Myocyte (in vitro differentiated cells): Measurements from ENCODE around the gene ADGRD1. TPM values are rescaled to one million over a fixed set of nuclear protein-coding genes. Genes with fewer than 3 reads are reported as not detected.
"Not testable (repeated sequence)": the region's sequence is repeated elsewhere in the genome, so short reads cannot be mapped to it uniquely, and the experiment has no call there.

Experiments
- DNase-seq: peaks from one replicate; pipeline ENCODE4 v3.0.0-alpha.2; 2012; ENCODE audit warnings: low read depth
- total RNA-seq: library from RNA; depleted of rRNA; stranded (reverse); fragments of >200 nt; gene quantifications from 2 replicates; pipeline ENCODE4 v1.2.3, GENCODE V29; 2014

ADGRD1 gene
- total RNA-seq, 1 donor from 2014 or later: 0.32 TPM

- no peak for DNase-seq
These were observed 160.0 kb downstream of the ADGRD1 start for GRCh38 chr12:131113568-131114270.

DNA sequence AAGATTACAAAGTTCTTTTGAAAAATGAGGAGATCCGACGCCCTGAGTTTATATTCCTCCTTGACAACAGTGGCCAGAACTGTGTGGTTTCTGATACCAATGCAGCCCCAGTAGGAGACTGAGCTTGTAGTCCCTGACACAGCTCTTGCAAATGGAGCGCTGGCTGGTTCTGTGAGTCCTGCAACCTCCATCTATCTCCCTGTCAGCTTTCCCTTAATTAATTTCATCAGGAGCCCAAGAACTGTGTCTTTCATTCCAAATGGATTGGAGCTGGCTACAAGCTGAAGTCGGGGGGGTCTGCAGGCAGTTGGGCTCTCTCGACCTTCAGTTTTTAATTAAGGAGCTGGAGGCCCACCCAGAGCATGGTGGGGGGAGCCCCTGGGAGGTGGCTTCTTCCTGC lies 160.6 kb downstream of the ADGRD1 start:
- DNase-seq: no peak

DNA sequence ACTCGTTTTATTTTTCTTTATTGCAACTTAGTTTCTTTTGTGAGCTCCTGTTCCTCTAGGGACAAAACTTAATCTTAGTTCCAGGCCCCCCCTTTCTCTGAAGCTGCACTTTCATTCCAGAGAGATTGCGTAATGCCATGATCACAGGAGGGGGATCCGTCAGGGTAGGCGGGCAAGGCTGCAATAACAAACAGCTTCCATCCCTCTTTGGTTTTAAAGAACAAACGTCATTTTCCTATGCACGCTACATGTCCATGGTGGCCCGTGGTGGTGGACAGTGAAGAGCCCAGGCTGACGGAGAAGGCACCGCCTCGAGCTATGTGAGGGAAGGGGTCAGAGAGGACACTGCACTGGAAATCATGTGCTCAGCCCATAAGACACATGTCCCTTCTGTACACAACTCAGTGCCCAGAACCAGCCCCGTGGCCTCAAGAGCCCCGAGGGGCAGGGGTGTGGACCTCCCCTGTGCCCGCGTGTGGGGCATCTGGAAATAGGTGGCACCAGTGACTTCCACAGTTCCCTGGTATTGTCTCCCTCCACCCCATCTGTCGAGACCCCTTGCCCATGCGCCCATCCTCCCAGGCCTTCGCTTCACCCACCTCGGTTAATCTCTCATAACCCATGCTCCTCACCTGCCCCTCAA lies 161.4 kb downstream of the ADGRD1 start:
- no peak for DNase-seq

GRCh38 chr12:131115766-131116467 lies 162.2 kb downstream of the ADGRD1 start:
- DNase-seq: no peak

GRCh38 chr12:131116468-131117117 lies 162.9 kb downstream of the ADGRD1 start:
- DNase-seq: no peak

GRCh38 chr12:131117438-131118245 lies 163.9 kb downstream of the ADGRD1 start:
- no peak for DNase-seq

- no peak for DNase-seq
These were observed 164.7 kb downstream of the ADGRD1 start for GRCh38 chr12:131118371-131118770.

- not testable (repeated sequence) for DNase-seq
These were observed 165.6 kb downstream of the ADGRD1 start for GRCh38 chr12:131119345-131119744.

DNA sequence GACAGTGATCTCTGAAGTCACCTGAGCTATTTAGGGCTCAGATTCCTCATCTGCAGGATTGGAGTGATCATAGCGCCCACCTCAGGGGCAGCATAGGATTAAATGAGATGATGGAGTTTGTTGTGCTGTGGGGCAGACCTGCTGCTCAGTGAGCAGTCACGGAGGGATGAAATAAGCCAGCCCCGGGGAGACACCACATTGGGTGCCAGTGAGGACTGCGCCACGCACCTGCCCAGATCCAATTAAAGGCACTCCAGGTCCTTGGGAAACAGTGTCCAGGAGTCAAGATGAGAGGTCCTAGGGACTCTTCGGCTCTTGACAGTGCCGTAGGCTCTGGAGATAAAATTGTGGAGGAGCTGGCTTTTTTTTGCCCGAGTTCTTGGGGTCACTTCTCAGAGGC lies 166.2 kb downstream of the ADGRD1 start:
- no peak for DNase-seq

DNA sequence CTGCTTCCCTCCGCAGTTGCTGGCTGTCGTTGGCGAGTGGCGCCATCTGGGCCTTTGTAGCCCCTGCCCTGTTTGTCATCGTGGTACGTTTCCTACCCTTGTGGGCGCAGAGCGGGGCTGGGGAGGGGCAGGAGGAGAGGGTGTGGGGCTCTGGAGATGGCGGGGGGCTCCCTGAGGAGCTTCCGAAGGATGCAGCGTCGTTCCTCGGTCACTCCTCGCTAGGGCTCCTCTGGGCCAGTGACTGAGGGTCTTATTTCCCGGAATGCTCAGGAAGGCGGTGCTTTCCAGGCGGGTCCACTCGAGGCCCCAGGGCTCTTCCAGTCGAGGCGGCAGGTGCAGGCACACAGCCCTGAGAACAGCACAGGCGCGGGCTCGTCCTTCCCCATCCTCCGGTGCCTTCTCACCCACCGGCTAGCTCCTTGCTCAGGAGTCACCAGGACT lies 167.1 kb downstream of the ADGRD1 start:
- DNase-seq: no peak

- DNase-seq: no peak
These were observed 168.1 kb downstream of the ADGRD1 start for GRCh38 chr12:131121705-131122405.

DNA sequence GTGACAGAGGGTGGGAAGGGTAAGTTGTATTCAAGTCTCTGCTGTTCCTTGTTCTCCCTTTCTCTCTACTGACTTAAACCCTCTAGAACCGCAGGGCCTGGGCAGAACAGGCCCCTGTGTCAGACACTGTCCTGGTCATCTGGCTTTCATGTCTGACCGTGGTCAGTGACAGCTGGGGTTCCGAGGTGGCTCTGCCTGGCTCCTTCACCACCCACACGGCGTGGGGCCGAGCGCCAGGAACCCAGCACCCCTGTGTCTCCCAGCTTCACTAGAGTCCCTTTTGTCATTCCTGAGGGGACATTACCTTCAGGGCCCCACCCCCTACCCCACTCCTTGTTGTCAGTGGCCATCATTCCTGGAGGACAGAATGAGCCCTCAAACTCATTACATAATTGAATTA lies 168.9 kb downstream of the ADGRD1 start:
- DNase-seq: no peak

GRCh38 chr12:131123817-131124216 lies 170.1 kb downstream of the ADGRD1 start:
- DNase-seq: no peak

GRCh38 chr12:131124487-131125280 lies 171.0 kb downstream of the ADGRD1 start:
- DNase-seq: no peak

DNA sequence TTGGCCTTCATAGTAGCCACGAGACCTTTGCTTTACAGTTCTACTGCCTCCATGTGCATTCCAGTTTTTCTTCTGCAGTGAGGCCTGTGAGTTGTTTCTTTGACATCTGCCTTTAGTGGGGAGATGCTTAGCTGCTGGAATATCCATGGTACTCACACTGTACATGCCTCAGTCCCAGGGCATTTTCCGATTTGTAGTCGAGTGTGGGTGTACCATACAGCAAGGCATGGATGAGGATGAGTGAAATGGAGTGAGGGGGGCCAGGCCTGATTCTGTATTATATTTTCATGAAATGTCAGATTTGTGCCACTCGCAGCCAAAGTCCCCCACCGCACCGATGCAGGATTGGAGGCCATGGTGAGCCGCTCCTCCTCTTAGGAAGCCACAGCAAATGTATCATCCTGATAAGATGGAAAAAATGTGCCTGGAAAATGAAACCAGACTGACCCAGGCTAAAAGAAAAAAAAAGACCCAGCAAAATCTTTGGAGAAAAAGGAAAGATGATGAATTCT lies 173.0 kb downstream of the ADGRD1 start:
- DNase-seq: no peak

DNA sequence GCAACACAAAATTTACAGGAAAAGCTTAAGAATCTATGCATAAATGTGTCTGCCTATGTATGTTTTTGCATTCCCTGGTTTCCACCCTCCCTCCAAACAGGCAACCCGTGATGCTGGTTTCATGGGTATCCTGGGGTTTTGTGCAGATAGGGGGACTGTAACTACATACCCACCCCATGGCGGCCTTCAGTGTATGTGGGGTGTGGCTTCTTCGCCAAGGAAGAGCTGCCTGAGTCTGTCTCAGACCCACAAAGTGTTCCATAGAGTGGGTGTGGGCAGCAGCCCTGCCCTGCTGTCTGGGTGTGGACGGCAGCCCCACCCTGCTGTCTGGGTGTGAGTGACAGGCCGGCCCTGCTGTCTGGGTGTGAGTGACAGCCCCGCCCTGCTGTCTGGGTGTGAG lies 174.8 kb downstream of the ADGRD1 start:
- DNase-seq: no peak

GRCh38 chr12:131128966-131129619 lies 175.4 kb downstream of the ADGRD1 start:
- not testable (repeated sequence) for DNase-seq

- DNase-seq: no peak
These were observed 176.1 kb downstream of the ADGRD1 start for GRCh38 chr12:131129839-131130238.
